NCI-H2107 (cell line): ENCODE data around the gene MRPS11.
"Not testable (repeated sequence)": the region's sequence is repeated elsewhere in the genome, so short reads cannot be mapped to it uniquely, and the experiment has no call there.

Experiments
- DNase-seq: peaks from one replicate; lab custom pipeline; 2025; lab: John Stamatoyannopoulos, UW

Gene MRPS11

DNA sequence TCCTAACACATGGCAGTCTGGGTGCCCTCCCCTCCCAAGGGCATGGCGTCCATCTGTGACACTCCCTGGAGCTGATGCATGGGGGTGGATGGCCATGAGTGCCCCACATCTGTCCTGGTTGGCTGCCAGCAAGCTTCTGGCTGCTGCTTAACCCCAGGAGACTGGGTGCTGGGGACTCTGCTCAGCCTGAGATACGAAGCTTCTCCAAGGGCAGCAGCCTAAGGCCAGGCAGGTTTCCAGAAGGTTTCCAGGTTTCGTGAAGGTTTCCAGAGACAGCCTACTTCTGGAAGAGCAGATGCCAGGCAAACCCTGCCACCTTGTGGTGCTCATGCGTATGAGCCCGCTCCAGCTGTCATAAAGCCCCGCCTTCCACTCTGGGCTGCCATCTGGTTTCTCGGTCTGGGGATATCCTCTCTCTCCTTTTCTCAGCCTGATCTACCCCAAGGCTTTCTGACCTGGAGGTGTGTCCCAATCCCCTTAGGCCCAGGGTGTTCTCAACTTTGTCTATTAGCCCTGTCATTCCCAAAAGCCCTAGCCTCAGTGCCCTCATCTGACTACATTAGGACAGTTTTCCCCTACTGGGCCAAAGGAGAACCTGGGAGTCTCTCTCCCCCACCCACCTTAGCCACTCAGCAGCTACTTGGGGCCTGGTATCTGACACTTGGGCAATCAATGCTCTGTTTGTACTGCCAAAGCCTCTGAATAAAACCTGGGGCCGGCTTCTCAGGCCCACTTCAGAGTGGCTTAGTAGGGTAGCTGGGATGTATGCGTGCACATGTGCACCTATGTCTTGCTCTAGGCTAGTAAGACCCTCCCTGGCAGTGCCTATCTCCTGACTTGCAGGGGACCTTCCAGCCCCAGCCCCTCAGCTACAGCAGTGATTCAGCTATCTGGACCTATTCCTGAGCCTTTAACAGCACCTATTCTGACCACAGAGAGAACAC is 12.4 kb upstream of the MRPS11 start:
- peak; percentile 29 for DNase-seq

DNA sequence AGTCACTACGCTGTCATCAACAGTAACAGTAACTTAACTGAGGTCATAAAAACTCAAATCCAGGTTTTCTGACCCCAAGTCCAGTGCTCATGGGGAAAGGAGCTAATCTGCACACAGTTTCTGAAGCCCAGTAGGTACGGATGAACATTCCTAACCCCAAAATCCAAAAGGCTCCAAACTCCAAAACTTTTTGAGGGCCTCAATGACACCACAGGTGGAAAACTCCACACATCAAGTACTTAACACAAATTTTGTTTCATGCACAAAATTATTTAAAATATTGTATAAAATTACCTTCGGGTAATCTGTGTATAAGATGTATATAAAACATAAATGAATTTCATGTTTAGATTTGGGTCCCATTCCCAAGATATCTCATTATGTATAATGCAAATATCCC is 10.8 kb upstream of the MRPS11 start:
- no peak for DNase-seq

DNA sequence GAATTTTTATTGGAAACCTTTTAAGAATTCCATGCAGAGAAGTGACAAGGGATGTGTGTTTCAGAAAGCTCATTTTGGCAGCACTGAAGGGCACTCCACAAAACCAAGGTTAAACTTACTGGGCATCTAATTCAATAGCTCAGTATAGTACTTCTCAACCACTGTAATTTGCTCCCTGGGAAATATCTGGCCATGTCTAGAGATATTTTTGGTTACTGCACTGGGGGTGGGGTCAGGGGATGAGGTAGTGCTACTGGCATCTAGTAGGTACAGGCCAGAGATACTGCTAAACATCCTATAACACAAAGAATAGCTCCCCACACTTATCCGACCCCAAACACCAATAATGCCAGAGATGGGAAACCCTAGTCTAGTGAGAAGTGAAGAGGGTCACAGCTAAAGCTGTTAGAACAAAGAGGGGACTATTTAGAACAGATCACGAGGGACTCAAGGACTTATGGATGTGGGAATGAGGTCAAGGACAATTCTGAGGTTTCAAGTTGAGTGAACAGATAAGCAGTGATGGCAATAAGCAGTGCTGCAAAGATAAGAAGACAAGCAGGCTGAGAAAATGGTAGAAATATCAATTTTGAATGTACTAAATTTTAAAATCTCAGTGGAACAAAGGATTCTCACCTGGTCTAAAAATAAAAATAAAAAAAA is 3.5 kb upstream of the MRPS11 start:
- DNase-seq, result no peak

DNA sequence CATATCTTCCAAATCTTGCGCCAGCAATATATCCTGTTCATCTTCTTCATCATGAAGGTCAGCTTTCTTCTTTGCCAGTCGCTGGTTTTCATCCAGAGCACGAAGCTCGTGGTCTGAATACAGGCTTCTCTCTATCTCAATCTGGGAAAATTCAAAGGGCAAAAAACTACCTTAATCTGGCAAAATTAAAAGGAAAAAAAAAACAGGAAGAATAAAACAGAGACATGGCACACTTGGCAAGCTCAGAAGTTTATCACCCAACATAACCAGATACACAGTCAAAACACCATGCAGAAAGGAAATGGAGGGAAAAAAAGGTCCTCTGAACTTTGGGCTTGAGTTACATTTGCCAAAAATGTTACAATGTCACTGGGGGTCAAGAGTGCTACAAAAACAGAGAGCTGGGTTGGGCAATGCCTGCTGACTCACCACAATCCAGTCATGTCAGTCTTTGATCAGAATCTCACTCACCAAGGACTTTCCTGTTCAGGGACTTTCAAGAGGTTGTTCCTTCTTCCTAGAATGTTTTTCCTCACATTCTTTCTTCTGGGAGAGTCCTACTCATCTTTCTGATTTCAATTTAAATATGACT is 1.8 kb upstream of the MRPS11 start:
- DNase-seq, result no peak

DNA sequence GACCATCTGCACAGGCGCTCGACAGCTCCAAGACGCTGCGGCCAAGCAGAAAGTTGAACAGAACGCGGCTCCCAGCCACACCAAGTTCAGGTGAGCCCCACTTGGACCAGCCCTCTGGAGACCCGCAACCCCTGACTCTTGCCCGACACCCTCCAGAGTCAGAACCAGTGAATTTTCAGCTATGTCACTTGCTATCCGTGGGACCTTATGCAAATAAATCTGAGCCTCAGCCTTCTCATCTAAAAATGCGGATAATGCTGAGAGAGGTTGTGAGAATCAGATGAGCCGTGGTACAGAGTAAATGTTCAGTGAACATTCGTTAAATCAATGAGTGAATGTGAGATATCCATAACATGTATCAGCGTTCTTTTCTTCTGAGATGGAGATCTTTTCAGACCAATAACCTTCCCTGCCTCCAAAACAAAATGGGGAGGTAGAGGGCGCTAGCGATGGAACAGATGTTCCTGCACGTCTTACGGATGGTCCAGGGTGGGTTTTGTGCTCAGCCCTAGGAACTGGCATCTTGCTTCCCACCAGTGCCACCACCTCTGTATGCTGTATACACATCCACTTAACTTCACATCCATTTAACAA is 524 bp downstream of the MRPS11 start:
- DNase-seq, result no peak

DNA sequence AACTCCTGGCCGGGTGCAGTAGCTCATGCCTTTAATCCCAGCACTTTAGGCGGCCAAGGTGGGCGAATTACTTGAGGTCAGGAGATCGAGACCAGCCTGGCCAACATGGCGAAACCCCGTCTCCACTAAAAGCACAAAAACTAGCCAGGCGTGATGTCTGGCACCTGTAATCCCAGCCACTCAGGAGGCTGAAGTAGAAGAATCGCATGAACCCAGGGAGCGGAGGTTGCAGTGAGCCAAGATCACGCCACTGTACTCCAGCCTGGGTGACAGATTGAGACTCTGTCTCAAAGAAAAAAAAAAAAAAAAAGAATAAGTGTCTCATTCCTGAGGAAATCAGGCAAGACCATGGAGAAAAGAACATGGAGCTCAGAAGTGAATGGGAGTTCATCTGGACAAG is 1.2 kb downstream of the MRPS11 start:
- DNase-seq, result not testable (repeated sequence)

DNA sequence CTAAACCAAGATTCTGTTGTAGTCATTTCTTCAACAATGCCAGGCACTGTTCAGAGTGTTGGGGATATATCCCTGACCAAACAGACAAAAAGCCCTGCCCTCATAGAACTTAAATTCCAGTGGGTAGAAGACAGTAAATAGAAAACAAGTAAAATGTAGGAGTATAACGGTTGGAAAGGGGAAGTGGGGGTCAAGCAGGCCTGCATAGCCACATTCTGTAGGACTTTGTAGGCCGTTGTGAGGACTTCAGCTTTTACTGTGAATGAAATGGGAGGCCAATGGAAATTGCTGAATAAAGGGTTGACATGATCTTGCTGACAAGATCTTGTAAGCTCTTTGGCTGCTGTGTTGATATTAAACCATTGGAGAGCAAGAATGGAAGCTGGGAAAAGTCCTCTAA is 1.8 kb downstream of the MRPS11 start:
- no peak for DNase-seq

DNA sequence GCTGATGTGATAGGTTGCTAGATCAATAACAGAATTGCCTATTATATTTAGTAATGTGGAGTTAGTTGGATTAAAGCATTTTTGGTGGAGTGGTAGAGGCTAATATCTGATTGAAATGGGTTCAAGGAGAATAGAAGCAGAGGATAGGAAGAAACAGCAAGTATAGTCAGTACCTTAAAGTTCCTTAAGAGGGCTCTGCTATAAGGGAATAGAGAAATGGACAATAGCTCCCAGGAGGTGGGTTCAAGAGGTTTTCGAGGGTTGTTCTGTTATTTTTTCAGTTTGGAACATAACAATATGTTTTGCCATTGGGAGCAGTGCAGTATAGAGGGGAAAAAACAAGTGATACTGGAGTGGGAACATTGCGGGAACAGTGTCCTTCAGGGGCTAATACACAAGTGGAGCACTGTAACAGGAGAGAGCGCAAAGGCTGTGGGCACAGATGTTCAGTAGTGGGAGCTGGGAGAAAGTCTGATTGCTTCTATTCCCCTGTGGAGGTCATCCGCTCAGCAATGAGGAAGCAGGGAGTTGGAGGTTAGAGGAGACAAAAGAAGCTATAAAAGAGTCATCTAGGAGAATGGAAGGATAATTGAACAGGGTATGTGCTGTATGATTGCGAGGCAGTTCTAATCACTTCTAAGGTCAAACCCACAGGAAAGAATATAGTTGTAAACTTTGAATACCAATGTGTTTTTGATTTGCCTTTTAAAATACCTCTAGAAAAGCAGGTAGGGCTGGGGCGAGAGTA is 3.3 kb downstream of the MRPS11 start:
- no peak for DNase-seq

DNA sequence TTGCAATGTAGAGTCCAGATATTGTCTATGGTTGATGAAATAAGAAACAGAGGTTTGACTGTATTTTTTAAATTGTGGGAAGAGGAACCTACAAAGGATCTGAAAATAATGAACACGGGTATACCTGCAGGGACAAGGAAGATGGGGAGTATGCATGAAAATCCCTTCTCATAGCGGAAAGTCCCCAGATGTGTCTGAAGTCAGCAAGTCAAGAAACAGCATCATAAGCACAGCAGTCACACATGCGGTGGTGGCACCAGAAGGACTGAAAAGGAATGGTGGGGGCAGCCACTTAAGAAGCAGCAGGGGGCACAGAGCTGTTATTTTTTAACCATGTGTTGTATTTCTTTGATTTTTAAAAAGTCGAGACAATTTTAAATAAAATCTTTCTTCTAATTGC is 4.7 kb downstream of the MRPS11 start:
- no peak for DNase-seq

DNA sequence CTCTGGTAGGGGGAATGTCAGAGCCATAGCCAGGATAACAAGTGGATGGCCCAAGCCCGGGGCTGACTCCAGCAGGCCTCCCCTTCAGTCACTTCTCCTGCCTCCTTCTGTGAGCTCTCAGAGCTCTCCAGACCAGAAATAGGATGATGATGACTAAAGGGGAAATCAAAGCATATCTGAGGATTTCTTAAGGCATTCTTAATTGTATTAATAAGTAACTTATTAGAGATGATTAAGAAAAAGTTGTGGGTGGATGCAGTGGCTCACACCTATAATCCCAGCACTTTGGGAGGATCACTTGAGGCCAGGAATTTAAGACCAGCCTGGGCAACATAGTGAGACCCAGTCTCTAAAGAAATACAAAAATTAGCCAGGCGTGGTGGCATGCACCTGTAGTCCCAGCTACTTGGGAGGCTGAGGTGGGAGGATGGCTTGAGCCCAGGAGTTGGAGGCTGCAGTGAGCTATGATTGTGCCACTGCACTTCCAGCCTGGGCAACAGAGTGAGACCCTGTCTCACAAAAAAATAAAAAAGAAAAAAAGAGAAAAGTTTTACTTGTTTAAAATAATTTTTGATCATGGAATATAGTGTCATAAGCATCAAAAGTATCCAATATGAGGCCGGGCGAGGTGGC is 6.3 kb downstream of the MRPS11 start:
- DNase-seq, result not testable (repeated sequence)

DNA sequence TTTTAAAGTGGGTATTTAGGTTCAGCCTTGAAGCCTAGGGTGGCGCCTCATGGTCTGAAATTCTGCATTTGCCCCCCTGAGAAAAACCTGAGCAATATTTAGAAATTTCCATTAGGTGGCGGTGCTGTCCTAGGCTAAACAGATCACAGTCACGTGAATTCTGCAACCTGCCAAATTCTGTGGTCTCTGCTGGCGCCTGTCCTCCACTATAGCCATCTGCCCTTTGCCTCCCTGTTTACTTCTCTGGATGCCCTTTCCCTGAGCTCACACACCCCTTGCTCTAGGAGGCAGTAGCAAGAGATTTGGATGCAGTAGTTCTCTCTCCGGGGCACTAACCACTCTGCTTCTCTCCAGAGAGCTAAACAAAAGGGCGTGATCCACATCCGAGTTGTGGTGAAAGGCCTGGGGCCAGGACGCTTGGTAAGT is 9.1 kb downstream of the MRPS11 start:
- peak; percentile 16 for DNase-seq

DNA sequence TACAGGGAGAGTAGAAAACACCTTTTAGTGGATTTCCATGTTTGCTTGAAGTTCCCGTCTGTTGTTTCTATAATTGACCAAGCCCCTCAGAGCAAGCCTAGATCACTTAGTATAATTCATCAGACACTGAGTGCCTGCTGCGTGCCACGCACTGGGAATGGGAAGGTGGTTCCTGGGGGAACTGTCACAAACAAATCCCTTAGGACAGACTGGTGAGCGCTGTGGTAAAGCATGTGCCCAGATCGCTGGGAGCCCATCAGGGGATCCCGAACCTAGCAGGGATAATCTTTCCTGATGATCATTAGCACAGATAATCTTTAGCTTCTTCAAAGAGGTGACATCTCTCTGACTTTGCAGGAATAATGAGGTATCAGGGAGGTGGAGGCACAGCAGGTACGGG is 9.6 kb downstream of the MRPS11 start:
- no peak for DNase-seq

DNA sequence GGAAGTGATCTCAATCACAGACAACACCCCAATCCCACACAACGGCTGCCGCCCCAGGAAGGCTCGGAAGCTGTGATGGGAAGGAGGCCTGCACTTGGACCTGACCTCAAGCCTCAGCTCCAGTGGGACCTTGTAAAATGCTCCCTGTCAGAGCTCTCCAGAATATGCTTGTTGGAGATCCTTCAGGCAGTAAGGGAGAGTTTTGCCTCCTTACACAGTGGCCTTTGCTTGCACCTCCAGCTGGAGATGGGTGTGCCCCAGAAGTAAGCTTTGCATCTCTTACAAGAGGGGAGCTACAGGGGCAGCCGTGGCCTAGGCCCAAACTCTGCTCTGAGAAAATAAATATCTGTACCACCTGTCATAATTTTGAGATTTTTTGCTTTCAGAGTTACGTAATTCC is 10.4 kb downstream of the MRPS11 start:
- no peak for DNase-seq

DNA sequence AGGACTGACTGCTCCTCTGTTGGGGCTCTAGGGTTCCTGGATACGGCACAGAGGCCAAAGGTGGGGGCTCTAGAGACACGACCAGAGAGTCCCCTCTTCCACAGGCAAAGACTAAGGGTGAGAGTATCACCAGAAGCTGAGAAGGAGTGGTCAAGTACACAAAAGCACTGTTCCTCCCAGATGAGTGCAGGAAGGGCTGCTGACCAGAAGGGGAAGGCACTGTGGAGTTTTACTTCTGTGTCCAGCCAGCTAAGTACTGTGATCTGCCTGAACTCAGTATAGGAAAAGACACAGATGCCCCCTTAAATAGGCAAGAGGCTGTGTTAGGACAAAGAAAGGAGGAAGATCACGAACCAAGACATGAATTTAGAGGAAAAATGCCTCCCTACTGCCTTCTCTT is 11.7 kb downstream of the MRPS11 start:
- DNase-seq, result no peak

DNA sequence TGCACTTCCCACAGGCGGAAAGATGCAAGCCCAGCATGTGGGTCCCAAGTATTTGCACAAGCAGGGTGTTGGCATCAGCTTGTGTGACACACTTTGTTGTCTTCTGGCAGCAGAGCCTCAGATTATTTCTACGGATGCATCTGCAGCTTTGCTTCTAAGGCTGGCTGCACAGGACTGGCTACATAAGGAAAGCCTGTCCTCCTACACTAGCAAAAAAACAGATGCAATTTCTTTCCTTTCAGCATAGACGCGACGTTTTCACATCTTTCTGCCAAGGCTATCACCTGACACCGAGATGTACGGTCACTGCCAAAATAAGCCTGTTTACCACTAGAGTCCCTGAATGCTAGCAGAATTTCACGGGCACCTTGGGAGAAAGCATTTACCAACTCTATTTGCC is 13.5 kb downstream of the MRPS11 start:
- no peak for DNase-seq

DNA sequence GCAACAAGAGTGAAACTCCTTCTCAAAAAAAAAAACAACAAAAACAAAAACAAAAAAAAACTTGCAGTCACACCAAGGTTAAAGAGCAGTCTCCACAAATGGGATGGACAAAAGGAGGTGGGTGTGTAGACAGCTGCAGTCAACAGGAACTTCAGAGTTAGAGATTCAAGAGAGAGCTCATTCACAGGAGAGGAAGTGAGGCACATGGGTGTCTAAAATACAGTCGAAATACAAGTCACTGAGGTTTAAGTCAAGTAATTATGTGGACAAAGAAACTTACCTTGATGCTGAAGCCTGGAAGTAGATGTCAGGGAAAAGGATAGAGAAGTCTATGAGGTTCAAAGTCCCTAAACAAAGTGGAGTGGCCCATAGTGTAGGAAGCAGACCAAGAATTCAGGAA is 14.8 kb downstream of the MRPS11 start:
- no peak for DNase-seq

DNA sequence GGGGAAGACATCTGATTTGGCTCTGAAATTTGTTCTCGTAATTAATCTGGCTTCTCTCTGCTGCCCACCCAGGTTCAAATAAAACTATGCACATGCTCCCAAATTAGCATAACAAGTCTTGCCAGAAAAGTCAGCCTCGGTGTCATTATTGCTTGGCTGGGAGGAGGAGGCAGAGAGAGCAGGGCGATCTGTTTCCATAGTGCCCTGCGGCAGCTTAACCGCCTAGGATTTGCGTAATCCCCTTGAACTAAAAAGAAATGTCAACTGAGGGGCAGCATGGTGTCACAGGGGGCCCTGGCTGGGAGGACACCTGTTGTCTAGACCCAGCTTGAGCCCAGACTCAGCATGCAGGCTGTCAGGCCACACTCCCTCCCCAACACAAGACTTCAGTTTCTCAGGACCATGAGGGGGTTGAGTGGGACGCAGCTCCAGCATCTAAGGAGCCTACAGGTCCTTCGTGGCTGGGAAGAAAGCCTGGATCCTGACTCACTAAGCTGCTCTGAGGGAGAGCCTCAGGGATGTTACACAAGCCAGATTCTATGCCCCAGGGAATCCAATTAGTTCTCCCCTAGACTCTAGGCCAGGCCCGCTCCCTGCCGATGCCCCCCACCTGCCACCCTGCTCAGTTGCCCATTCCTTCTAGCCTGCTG is 17.3 kb downstream of the MRPS11 start:
- DNase-seq, result no peak

DNA sequence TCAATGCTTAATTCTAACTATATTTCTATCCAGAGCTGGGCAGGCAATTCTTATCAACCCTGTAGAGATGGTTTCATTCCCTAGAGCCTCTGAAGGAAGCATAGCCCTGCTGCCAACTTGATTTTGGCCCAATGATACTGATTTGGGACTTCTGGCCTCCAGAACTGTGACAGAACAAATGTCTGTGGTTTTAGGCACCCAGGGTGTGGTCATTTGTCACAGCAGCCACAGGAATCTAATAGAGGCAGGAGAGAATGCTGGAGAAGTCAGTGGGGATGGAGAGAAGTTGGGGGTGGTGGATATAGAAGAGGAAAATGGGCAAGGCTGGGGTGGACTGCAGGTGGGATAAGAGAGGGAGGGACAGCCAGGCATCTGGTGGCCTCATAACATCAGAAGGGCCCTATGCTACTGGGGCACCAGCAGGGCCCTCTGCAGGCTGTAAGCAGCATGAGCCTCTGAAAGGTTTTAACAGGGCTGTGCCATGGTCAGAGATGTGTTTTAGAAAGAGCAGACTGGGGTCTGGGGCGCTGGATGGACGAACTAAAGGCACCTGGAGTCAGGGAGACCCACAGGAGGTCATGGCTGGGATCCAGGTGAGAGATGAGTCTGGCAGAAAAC is 19.8 kb downstream of the MRPS11 start:
- no peak for DNase-seq

DNA sequence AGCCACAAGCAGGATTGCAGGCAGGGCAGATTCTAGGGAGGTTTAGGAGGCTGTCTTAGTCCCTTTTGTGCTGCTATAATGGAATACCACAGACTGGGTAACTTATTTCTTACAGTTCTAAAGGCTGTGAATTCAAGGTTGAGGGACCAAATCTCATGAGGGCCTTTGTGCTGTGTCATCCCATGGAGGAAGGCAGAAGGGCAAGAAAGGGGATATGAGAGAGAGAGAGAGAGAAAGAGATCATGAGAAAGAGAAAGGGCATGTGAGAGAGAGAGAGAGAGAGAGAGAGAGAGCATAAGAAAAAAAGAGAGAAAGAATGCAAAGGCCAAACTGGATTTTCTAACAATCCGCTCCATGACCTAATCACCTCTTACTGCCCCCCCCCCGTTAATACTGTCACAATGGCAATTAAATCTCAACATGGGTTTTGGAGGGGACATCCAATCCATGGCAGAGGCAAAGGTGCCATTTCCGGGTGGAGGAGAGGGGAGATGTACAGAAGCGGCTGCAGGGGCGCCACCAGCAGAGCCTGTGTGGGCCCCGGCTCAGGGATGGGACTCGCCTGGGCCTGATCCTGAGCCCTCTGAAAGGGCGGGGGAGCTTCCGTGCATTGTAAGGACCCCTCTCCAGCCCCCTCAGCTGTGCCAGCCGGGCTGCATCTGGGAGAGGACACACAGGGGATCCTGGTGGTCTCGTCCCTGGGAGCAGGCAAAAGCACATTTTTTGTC is 20.5 kb downstream of the MRPS11 start:
- no peak for DNase-seq

DNA sequence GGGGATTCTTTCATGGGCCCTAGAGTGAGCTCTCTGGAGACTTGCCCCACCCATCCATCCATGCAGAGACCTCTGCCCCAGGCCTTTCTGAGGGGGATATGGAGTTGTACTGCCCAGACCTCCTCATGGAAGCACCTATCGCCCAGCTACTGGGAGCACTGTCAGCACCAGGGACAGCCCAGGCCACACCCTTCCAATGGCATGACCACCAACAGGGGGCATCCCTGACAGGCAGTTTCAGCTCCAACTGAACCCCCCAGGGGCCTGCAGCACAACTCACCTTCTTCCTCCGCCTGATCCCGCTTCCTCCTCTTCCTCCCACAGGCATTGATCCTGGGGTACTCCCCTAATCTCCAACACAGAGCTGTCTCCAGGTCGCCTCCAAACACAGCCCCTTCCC is 21.8 kb downstream of the MRPS11 start:
- DNase-seq, result no peak
